WTC11 (cell line): ENCODE measurements around the gene AKAP13. TPM values are rescaled to one million over a fixed set of nuclear protein-coding genes. Genes with fewer than 3 reads are reported as not detected.
A peak's percentile ranks its signal among the peaks of the same experiment; 100 is the strongest.

ENCODE experiments used
- ATAC-seq: fragments of 200-7000 bp; cut with Tn5 transposase; 2 replicates; pipeline ENCODE4 v1.10.0; 2021; ENCODE audit warnings: mild to moderate bottlenecking, moderate library complexity
- CTCF ChIA-PET: fragments of 300-600 bp; sonication (Branson Sonifier 250); formaldehyde crosslinking; loops from one replicate; lab custom pipeline; 2021; ENCODE audit warnings: antibody characterized with exemption; lab: Charles Lee
- POLR2A ChIA-PET: fragments of 350-600 bp; sonication (Branson Sonifier 250); formaldehyde crosslinking; loops from one replicate; lab custom pipeline; 2021; ENCODE audit warnings: antibody characterized with exemption; lab: Charles Lee
- DNase-seq: peaks from one replicate; pipeline ENCODE4 v3.0.0; 2021; ENCODE audit warnings: low spot score
- H3K27ac Mint-ChIP-seq: 2 replicates; pipeline ENCODE4 v1.8.0; 2021; ENCODE audit warnings: mixed read lengths
- H3K27me3 Mint-ChIP-seq: 2 replicates; pipeline ENCODE4 v1.8.0; 2021; ENCODE audit warnings: low read depth, mild to moderate bottlenecking, moderate library complexity, mixed read lengths
- H3K36me3 Mint-ChIP-seq: 2 replicates; pipeline ENCODE4 v1.8.0; 2021; ENCODE audit warnings: mixed read lengths
- H3K4me1 Mint-ChIP-seq: 2 replicates; pipeline ENCODE4 v1.8.0; 2022; ENCODE audit warnings: mixed read lengths
- H3K4me3 Mint-ChIP-seq: 2 replicates; pipeline ENCODE4 v1.8.0; 2021; ENCODE audit warnings: mild to moderate bottlenecking, moderate library complexity, mixed read lengths
- H3K9me3 Mint-ChIP-seq: 2 replicates; pipeline ENCODE4 v1.8.0; 2021; ENCODE audit warnings: mixed read lengths
- EMX1 ChIP-seq: fragments of 250-450 bp; sonication (Bioruptor Pico); IDR thresholded peaks from 2 replicates; pipeline ENCODE4 v1.8.0; 2021; ENCODE audit warnings: mild to moderate bottlenecking
- FOXJ3 ChIP-seq: sonication (generic); formaldehyde crosslinking; IDR thresholded peaks from 2 replicates; pipeline ENCODE4 v1.9.0; 2021; ENCODE audit warnings: missing genetic modification reagents, mild to moderate bottlenecking, borderline replicate concordance
- FOXP1 ChIP-seq: sonication (generic); formaldehyde crosslinking; IDR thresholded peaks from 2 replicates; pipeline ENCODE4 v1.8.0; 2022; ENCODE audit warnings: missing genetic modification reagents, mild to moderate bottlenecking, moderate library complexity, borderline replicate concordance
- GABPB1 ChIP-seq: sonication (generic); formaldehyde crosslinking; IDR thresholded peaks from 2 replicates; pipeline ENCODE4 v1.8.1; 2023; ENCODE audit warnings: mild to moderate bottlenecking, missing genetic modification reagents
- GTF2I ChIP-seq: fragments of 250-450 bp; sonication (Bioruptor Pico); conservative IDR thresholded peaks from 2 replicates; pipeline ENCODE4 v1.4.0; 2021; ENCODE audit warnings: mild to moderate bottlenecking
- HMGA2 ChIP-seq: fragments of 250-450 bp; sonication (Bioruptor Pico); IDR thresholded peaks from 2 replicates; pipeline ENCODE4 v1.4.0; 2021; ENCODE audit warnings: mild to moderate bottlenecking, moderate library complexity
- NFATC4 ChIP-seq: fragments of 250-450 bp; sonication (Bioruptor Pico); IDR thresholded peaks from 2 replicates; pipeline ENCODE4 v1.9.0; 2021; ENCODE audit warnings: mild to moderate bottlenecking
- NFYB ChIP-seq: sonication (generic); formaldehyde crosslinking; conservative IDR thresholded peaks from 2 replicates; pipeline ENCODE4 v1.8.0; 2022; ENCODE audit warnings: low read depth, missing genetic modification reagents
- OVOL2 ChIP-seq: fragments of 250-450 bp; sonication (Bioruptor Pico); IDR thresholded peaks from 2 replicates; pipeline ENCODE4 v1.9.0; 2021; ENCODE audit warnings: mild to moderate bottlenecking, borderline replicate concordance
- SMAD4 ChIP-seq: sonication (generic); formaldehyde crosslinking; IDR thresholded peaks from 2 replicates; pipeline ENCODE4 v1.8.0; 2022; ENCODE audit warnings: mild to moderate bottlenecking, missing genetic modification reagents
- SOX15 ChIP-seq: fragments of 250-450 bp; sonication (Bioruptor Pico); IDR thresholded peaks from 2 replicates; pipeline ENCODE4 v1.9.0; 2021; ENCODE audit warnings: mild to moderate bottlenecking
- TCF7 ChIP-seq: sonication (generic); formaldehyde crosslinking; IDR thresholded peaks from 2 replicates; pipeline ENCODE4 v1.8.0; 2022; ENCODE audit warnings: mild to moderate bottlenecking, low read depth, missing genetic modification reagents, moderate library complexity
- ZNF317 ChIP-seq: sonication (generic); formaldehyde crosslinking; IDR thresholded peaks from 2 replicates; pipeline ENCODE4 v1.8.1; 2023; ENCODE audit warnings: low read depth, mild to moderate bottlenecking, moderate library complexity, missing genetic modification reagents, borderline replicate concordance
- total RNA-seq: library from RNA; stranded (reverse); gene quantifications from 3 replicates; pipeline ENCODE4 v1.2.3, GENCODE V29; 2021
- TF ChIP-seq, protein P1 (sequence below): sonication (generic); formaldehyde crosslinking; IDR thresholded peaks from 2 replicates; pipeline ENCODE4 v1.8.1; 2023; ENCODE audit warnings: mild to moderate bottlenecking, missing genetic modification reagents
- TF ChIP-seq, protein P2 (sequence below): sonication (generic); formaldehyde crosslinking; IDR thresholded peaks from 2 replicates; pipeline ENCODE4 v1.8.1; 2023; ENCODE audit warnings: mild to moderate bottlenecking, missing genetic modification reagents, moderate library complexity
- TF ChIP-seq, protein P3 (sequence below): sonication (generic); formaldehyde crosslinking; IDR thresholded peaks from 2 replicates; pipeline ENCODE4 v1.8.1; 2023; ENCODE audit warnings: mild to moderate bottlenecking, moderate library complexity, missing genetic modification reagents
- TF ChIP-seq, protein P4 (sequence below): sonication (generic); formaldehyde crosslinking; IDR thresholded peaks from 2 replicates; pipeline ENCODE4 v1.8.0; 2022; ENCODE audit warnings: mild to moderate bottlenecking, missing genetic modification reagents
- TF ChIP-seq, protein P5 (sequence below): fragments of 250-450 bp; sonication (Bioruptor Pico); IDR thresholded peaks from 2 replicates; pipeline ENCODE4 v1.9.0; 2021; ENCODE audit warnings: mild to moderate bottlenecking

The AKAP13 gene
- total RNA-seq, 1 experiment from 2014 or later, result 50.3 TPM

DNA sequence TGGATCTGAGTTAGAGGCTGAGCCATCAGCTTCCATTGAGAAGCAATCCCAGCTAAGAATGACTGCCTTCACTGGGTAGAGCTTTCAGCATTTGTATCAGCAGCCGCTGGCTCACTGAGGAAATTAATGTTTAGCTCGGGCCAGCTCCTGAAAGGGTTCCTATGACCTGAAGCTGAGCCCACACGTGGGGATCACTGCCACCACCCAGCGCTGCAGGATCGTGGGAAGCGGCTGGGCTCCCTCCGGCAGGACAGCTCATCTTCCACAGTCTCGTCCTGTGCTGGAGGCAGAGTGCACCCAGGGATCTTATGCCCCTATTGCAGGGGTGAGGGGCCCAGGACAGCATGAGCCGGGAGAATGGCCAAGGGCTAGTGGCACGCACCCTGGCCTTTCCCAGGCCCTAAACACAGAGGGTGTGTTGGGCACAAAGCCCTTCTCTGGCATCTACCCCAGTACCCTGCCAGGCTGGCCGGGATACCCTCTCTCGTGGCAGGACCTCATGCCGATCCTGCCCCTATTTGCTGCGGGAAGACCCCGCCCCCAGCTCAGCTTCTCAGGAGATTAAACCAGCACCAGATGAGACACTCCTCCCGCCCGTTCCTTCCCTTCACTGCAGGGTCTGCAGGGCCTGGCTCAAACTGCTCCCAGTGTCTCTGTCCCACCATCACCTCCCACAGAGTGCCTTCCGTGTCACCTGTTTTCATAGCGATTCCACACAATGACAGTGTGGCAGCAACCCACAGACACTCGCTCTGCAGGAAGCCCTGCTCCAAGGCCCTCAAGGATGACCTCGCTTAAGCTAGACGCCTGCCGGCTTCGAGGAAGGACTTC is 385.8 kb downstream of the AKAP13 start:
- peaks cover 27% of the 10 kb centered on the region for H3K4me1 Mint-ChIP-seq
- no peaks in the 10 kb centered on the region for H3K9me3 Mint-ChIP-seq
- no peak for TF ChIP-seq ZNF317
- peak; percentile 54; the same call in 1 of the 2 replicates for TF ChIP-seq FOXP1
- CTCF ChIA-PET, result interaction anchor here (1.2 to 1.4 kb wide), 2 partner anchors 14 to 74 kb away, joined by 4 to 10 read pairs; no protein-coding TSS in a partner anchor
- H3K27me3 Mint-ChIP-seq, result no peaks in the 10 kb centered on the region
- POLR2A ChIA-PET, result no interaction called here
- DNase-seq (peak; percentile 31), ATAC-seq (peak; percentile 66)
- H3K27ac Mint-ChIP-seq, result peak overlapping the region; percentile 68
- H3K4me3 Mint-ChIP-seq, result no peak overlapping the region
- peaks cover 15% of the 10 kb centered on the region; the same call in 1 of the 2 replicates for H3K36me3 Mint-ChIP-seq

DNA sequence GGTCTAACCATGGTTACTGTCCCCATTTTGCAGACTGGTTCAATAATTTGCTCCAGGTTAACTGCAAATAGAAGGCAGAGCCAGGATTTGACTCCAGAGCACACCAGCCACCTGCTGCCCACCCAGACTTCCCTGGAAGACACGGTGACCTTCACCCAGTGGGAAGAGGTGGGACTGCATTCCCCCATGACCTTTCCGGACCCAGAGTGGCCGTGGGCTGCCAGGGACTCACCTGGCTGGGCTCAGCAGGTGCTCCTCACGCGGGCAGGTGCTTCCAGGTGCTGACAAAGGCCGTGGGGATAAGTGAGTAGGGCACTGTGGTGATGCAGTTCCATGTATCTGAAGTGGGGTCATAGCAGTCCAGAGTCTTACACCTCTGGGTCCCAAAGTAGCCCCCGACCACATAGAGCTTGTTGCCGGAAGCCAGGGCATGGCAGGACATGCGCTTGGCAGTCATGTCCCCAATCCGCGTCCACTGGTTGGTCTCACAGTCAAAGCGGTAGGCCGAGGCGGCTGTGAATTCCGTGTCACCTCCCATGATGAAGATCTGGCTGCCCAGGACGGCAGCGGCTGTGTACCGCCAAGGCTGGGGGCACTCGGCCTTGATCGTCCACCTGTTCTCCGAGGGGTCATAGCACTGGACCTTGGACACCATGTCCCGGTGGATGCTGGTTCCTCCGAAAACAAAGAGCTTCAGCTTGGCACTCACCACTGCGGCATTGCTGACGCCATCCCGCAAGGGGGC is 387.6 kb downstream of the AKAP13 start:
- ATAC-seq (no peak), DNase-seq (no peak)
- Mint-ChIP-seq H3K36me3 (peaks cover 15% of the 10 kb centered on the region; the same call in 1 of the 2 replicates), H3K4me3 (no peak overlapping the region), H3K9me3 (no peaks in the 10 kb centered on the region), H3K27ac (no peak overlapping the region), H3K4me1 (peaks cover 34% of the 10 kb centered on the region), H3K27me3 (no peaks in the 10 kb centered on the region)
- TF ChIP-seq GABPB1 (CRISPR knock-in tag) (no peak), FOXJ3 (no peak), NFYB (CRISPR knock-in tag) (no peak), TCF7 (0 out of 2 replicates have a peak, but pooled peaks have one; percentile 28), GTF2I (no peak), SMAD4 (CRISPR knock-in tag) (no peak), FOXP1 (0 out of 2 replicates have a peak, but pooled peaks have one; percentile 26), HMGA2 (CRISPR knock-in tag) (no peak), SOX15 (CRISPR knock-in tag) (no peak)
- TF ChIP-seq, protein P1, sequence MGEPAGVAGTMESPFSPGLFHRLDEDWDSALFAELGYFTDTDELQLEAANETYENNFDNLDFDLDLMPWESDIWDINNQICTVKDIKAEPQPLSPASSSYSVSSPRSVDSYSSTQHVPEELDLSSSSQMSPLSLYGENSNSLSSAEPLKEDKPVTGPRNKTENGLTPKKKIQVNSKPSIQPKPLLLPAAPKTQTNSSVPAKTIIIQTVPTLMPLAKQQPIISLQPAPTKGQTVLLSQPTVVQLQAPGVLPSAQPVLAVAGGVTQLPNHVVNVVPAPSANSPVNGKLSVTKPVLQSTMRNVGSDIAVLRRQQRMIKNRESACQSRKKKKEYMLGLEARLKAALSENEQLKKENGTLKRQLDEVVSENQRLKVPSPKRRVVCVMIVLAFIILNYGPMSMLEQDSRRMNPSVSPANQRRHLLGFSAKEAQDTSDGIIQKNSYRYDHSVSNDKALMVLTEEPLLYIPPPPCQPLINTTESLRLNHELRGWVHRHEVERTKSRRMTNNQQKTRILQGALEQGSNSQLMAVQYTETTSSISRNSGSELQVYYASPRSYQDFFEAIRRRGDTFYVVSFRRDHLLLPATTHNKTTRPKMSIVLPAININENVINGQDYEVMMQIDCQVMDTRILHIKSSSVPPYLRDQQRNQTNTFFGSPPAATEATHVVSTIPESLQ (CRISPR knock-in tag), result no peak
- TF ChIP-seq, protein P2, sequence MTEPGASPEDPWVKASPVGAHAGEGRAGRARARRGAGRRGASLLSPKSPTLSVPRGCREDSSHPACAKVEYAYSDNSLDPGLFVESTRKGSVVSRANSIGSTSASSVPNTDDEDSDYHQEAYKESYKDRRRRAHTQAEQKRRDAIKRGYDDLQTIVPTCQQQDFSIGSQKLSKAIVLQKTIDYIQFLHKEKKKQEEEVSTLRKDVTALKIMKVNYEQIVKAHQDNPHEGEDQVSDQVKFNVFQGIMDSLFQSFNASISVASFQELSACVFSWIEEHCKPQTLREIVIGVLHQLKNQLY (CRISPR knock-in tag), result no peak
- TF ChIP-seq, protein P3, sequence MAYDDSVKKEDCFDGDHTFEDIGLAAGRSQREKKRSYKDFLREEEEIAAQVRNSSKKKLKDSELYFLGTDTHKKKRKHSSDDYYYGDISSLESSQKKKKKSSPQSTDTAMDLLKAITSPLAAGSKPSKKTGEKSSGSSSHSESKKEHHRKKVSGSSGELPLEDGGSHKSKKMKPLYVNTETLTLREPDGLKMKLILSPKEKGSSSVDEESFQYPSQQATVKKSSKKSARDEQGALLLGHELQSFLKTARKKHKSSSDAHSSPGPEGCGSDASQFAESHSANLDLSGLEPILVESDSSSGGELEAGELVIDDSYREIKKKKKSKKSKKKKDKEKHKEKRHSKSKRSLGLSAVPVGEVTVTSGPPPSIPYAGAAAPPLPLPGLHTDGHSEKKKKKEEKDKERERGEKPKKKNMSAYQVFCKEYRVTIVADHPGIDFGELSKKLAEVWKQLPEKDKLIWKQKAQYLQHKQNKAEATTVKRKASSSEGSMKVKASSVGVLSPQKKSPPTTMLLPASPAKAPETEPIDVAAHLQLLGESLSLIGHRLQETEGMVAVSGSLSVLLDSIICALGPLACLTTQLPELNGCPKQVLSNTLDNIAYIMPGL, result no peak
- TF ChIP-seq, protein P4, sequence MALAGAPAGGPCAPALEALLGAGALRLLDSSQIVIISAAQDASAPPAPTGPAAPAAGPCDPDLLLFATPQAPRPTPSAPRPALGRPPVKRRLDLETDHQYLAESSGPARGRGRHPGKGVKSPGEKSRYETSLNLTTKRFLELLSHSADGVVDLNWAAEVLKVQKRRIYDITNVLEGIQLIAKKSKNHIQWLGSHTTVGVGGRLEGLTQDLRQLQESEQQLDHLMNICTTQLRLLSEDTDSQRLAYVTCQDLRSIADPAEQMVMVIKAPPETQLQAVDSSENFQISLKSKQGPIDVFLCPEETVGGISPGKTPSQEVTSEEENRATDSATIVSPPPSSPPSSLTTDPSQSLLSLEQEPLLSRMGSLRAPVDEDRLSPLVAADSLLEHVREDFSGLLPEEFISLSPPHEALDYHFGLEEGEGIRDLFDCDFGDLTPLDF (CRISPR knock-in tag), result no peak
- ChIA-PET POLR2A (no interaction called here), CTCF (interaction anchor here (1.3 kb wide), 1 partner anchor 10 kb away, joined by 4 read pairs; no protein-coding TSS in a partner anchor)

DNA sequence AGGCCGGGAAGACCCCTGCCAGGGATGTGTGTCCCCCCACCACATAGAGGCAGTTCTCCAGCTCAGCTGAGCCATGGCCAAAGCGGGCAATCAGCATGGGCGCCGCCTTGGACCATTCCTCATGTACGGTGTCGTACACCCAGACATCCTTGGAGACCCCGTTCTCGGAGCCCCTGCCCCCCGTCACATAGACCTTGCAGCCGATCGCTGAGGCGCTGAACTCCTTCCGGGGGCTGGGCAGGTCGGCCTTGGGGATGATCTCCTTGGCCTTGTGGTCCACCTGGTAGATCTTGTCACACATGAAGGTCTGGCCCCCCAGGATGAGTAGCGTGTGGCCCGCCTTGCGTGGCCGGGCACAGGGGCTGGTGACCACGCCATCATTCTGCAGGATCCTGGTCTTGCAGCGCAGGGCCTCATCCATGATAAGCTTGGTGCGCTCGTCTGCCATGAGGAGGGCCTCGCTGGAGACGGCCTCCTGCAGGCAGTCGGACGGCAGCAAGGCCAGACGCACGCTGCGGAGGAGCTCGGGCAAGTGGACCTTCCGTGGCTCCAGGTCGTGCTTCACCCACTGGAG is 388.3 kb downstream of the AKAP13 start:
- peaks cover 35% of the 10 kb centered on the region for H3K4me1 Mint-ChIP-seq
- DNase-seq (no peak), ATAC-seq (no peak)
- TF ChIP-seq, protein P5, sequence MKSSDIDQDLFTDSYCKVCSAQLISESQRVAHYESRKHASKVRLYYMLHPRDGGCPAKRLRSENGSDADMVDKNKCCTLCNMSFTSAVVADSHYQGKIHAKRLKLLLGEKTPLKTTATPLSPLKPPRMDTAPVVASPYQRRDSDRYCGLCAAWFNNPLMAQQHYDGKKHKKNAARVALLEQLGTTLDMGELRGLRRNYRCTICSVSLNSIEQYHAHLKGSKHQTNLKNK (CRISPR knock-in tag), result no peak
- TF ChIP-seq SMAD4 (CRISPR knock-in tag) (no peak), NFATC4 (no peak), EMX1 (CRISPR knock-in tag) (no peak), OVOL2 (no peak)
- CTCF ChIA-PET, result interaction anchor here (1.3 kb wide), 1 partner anchor 10 kb away, joined by 4 read pairs; no protein-coding TSS in a partner anchor
- H3K36me3 Mint-ChIP-seq, result peaks cover 15% of the 10 kb centered on the region; the same call in 1 of the 2 replicates
- H3K4me3 Mint-ChIP-seq, result no peak overlapping the region
- no peaks in the 10 kb centered on the region for H3K27me3 Mint-ChIP-seq
- H3K27ac Mint-ChIP-seq, result no peak overlapping the region
- no peaks in the 10 kb centered on the region for H3K9me3 Mint-ChIP-seq
- POLR2A ChIA-PET, result no interaction called here
